ENCODE measurements around the gene BRMS1. TPM values are rescaled to one million over a fixed set of nuclear protein-coding genes. Genes with fewer than 3 reads are reported as not detected.
"Not testable (repeated sequence)": the region's sequence is repeated elsewhere in the genome, so short reads cannot be mapped to it uniquely, and the experiment has no call there.

BRMS1 gene
- total RNA-seq, 3 donors from 2014 or later, result 35.9 to 47.6 (median 39.3) TPM

GRCh38 chr11:66311965-66312548 lies 32.8 kb downstream of the BRMS1 start:
- TF ChIP-seq CTCF (IDR thresholded peaks at IDR 0.05), result peak; percentile 84
- DNase-seq (peak; percentile 93 to 97 (median 95)), ATAC-seq (peak; percentile 79)
- no peak overlapping the region for H3K4me3 ChIP-seq
- intact Hi-C loops (cut with DNase I, micrococcal nuclease), result loop anchor here in 1 of 2 donors (10.0 kb wide), 1 partner anchor 73 kb away; no protein-coding TSS in a partner anchor
- no peaks in the 10 kb centered on the region for H3K36me3 ChIP-seq (ENCODE audit: low read depth)
- no peaks in the 10 kb centered on the region for H3K9me3 ChIP-seq
- H3K4me1 ChIP-seq (ENCODE audit: low read depth), result peaks cover 7% of the 10 kb centered on the region

GRCh38 chr11:66311470-66311964 lies 33.4 kb downstream of the BRMS1 start:
- no peak for TF ChIP-seq CTCF (IDR thresholded peaks at IDR 0.05)
- H3K36me3 ChIP-seq (ENCODE audit: low read depth), result no peaks in the 10 kb centered on the region
- peaks cover 7% of the 10 kb centered on the region for H3K4me1 ChIP-seq (ENCODE audit: low read depth)
- no peak overlapping the region for H3K4me3 ChIP-seq
- no peak for ATAC-seq
- intact Hi-C loops (cut with DNase I, micrococcal nuclease), result loop anchor here in 1 of 2 donors (10.0 kb wide), 1 partner anchor 73 kb away; no protein-coding TSS in a partner anchor
- no peaks in the 10 kb centered on the region for H3K9me3 ChIP-seq
- DNase-seq, result no peak

- not testable (repeated sequence) for ATAC-seq; H3K4me3 ChIP-seq; H3K9me3 ChIP-seq; H3K36me3 ChIP-seq (ENCODE audit: low read depth); DNase-seq; H3K4me1 ChIP-seq (ENCODE audit: low read depth)
- intact Hi-C loops (cut with DNase I, micrococcal nuclease), result loop anchor here in 1 of 2 donors (10.0 kb wide), 1 partner anchor 74 kb away; no protein-coding TSS in a partner anchor
Observed at GRCh38 chr11:66310803-66311440, 34.0 kb downstream of the BRMS1 start.

GRCh38 chr11:66310324-66310723 lies 34.6 kb downstream of the BRMS1 start:
- H3K9me3 ChIP-seq, result no peaks in the 10 kb centered on the region
- H3K4me3 ChIP-seq, result no peak overlapping the region
- ATAC-seq, result no peak
- H3K36me3 ChIP-seq (ENCODE audit: low read depth), result no peaks in the 10 kb centered on the region
- intact Hi-C loops (cut with DNase I, micrococcal nuclease), result loop anchor here in 1 of 2 donors (10.0 kb wide), 1 partner anchor 74 kb away; no protein-coding TSS in a partner anchor
- DNase-seq, result no peak
- no peak for TF ChIP-seq CTCF (IDR thresholded peaks at IDR 0.05)
- peaks cover 7% of the 10 kb centered on the region for H3K4me1 ChIP-seq (ENCODE audit: low read depth)

- intact Hi-C loops (cut with DNase I, micrococcal nuclease), result no loop called here
- Histone ChIP-seq H3K4me3 (no peak overlapping the region), H3K9me3 (no peaks in the 10 kb centered on the region), H3K36me3 (ENCODE audit: low read depth) (no peaks in the 10 kb centered on the region), H3K4me1 (ENCODE audit: low read depth) (peaks cover 7% of the 10 kb centered on the region)
- DNase-seq (no peak), ATAC-seq (no peak)
- TF ChIP-seq CTCF (IDR thresholded peaks at IDR 0.05), result no peak
Observed at GRCh38 chr11:66309475-66309874, 35.4 kb downstream of the BRMS1 start.

GRCh38 chr11:66302656-66303055 lies 42.2 kb downstream of the BRMS1 start:
- DNase-seq (no peak), ATAC-seq (no peak)
- Histone ChIP-seq H3K36me3 (ENCODE audit: low read depth) (no peaks in the 10 kb centered on the region), H3K4me1 (ENCODE audit: low read depth) (no peaks in the 10 kb centered on the region), H3K4me3 (no peak overlapping the region), H3K9me3 (no peaks in the 10 kb centered on the region)
- no peak for TF ChIP-seq CTCF (IDR thresholded peaks at IDR 0.05)
- intact Hi-C loops (cut with DNase I, micrococcal nuclease), result no loop called here
